Left hindlimb (tissue), 1 donor: ENCODE results near the gene CA5A.
"Not testable (repeated sequence)": the region's sequence is repeated elsewhere in the genome, so short reads cannot be mapped to it uniquely, and the experiment has no call there.

ENCODE experiments used
- DNase-seq: peaks from one replicate; pipeline ENCODE4 v3.0.0-alpha.2; 2018

The CA5A gene

DNA sequence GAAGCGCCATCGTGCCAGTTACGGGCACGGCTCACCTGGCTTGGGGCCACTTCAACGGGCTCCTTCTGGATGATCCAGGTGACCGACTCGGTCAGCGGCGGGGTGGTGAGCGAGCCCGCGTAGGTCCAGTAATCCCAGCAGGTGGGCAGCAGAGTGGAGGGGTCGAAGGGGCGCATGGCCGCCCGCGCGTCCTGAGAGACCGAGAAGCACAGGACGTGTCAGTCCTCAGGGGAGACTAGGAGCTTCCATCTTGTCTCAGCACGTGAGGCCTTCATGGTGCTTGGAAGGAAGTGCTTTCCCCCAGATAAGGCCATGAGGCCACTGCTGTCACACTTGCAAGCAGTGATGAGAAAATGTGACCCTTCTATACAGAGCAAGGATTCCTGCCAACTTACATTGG lies 44.6 kb downstream of the CA5A start:
- no peak for DNase-seq

DNA sequence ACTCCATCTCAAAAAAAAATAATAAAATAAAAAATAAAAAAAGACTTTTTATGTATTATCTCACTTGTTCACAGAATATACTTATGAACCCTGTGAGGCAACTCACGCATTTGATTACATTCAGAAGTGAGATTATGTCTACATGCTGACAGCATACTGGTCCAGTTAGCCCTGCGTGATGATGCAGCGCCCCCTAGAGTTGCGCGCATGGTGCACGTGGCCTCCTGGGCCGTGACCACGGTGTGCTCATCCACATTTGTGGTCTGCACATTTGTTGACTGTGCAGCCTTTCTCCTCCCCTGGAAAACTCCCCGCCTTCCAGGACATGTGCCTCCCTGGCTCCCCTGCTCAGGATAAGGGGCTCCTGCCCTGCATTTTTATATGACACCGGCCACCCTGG lies 46.6 kb downstream of the CA5A start:
- not testable (repeated sequence) for DNase-seq

DNA sequence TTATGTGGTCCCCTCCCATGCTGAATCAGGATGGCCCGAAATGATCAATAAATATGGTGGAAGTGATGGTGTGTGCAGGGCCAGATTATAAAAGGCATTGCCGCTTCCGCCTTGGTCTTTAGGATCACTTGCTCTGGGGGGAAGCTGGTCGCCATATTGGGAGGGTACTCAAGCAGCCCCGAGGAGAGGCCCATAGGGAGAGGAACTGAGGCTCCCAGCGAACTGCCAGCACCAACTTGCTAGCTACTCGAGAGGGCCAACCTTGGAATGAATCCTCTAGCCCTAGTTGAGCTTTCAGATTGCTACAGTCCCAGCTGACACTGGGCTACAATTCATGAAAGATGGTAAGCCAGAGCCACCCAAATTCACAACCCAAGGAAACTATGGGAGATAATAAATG lies 48.0 kb downstream of the CA5A start:
- DNase-seq = not testable (repeated sequence)

DNA sequence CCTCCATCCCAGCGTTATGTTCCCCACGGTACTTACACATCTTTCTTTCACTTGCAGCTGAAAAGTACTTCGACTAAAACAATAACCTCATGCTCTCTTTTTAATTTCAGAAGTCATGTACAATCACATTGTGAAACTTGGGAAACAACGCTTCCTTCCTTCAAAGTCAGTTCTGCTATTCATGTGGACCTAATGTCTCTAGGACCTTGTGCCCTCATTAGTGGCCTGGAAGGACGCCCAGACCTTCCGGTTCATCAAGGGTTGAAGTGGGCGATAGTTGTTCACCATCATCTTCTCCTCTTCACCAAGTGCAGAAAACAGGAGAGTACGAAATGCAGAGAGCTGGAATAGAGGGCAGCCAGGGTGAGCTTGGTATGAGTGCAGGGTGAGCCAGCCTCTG lies 48.4 kb downstream of the CA5A start:
- not testable (repeated sequence) for DNase-seq

DNA sequence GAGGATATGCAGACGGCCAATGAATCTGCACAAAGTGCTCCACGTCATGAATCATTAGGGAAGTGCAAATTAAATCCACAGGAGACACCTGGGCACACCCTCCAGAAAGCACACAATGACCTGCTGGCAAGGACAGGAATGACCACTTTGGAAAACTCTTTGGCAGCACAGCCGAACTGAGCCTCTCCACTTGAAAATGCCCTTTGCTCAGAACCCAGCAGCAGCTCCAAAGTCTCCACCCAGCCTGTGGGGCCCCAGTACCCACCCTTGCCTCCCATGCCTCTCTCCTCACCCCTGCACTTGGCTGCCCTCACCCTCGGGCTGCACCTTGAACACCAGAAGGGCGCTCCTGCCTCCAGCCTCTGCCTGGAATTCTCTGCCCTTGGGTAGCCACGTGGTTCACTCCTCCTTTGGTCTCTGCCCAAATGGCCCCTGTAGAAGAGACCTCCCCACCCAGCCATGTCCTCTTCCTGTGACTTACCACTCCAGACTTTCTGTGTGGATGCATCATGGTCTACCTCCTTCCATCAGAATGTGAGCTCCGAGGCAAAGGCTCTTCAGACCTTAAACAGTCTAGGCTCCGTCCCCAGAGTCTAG lies 50.9 kb downstream of the CA5A start:
- DNase-seq = not testable (repeated sequence)

DNA sequence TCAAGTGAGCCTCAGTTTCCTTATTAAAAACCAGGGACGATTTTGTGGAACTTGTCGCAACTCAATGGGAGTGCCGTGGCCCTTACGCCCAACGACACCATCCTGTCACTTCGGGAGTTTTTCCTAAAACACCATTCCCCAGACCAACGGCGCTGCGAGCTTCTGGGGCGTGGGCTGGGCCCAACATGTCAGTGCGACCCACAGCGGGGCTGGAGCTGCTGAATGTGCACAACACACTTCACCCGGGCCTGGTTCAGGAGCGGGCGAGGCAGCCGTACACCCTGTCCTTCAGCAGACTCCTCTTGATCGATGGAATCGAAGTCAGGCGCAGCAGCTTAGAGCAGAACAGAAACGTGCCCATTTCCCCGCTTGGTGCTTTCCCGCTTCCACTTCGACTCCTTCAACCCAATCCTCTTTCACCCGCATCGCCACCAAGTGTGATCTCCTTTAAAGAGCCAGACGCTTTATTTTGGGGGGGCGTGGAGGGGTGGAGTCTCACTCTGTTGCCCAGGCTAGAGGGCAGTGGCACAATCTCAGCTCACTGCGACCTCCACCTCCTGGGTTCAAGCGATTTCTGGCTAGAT lies 53.8 kb downstream of the CA5A start:
- DNase-seq = no peak

DNA sequence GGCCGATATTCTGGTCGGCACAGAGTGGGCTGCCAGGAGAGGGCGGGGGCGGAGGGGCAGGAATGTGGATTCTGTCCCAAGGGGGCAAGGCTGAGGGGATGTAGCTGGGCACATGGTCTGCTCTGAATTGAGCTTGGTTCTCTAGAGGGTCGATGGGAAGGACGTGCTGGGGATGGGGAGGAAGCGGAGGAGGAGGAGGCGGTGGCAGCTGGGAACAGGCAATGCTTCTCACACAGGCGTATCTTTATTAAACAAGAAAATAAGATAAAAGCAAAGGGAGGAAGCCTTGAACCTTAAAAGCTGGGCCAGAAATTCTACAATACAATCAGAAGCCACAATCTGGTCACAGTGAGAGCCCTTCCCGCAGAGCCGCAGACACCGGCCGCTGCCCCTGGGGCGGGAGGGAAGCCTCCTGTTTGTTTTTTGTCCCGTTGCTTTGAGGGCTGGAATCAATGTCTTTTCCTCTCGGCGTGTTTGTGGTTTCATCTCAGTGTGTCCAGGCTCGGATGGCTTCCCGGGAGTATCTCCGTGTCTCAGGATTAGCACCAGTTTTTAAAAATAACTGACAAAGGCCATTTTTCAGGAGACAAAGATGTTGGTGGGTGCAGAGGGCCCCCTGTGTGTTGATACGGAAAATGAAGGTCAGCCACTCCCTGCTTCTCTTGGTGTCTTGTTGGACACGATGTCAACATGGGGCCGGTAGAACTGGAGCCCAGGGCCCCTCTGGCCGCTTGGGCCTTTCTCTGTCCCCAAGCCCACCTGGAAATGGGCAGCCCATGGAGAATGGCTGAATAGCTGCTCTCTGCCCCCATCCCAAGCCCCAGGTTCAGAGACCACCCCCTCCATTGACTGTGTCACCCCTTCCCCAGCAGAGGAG lies 54.8 kb downstream of the CA5A start:
- no peak for DNase-seq

DNA sequence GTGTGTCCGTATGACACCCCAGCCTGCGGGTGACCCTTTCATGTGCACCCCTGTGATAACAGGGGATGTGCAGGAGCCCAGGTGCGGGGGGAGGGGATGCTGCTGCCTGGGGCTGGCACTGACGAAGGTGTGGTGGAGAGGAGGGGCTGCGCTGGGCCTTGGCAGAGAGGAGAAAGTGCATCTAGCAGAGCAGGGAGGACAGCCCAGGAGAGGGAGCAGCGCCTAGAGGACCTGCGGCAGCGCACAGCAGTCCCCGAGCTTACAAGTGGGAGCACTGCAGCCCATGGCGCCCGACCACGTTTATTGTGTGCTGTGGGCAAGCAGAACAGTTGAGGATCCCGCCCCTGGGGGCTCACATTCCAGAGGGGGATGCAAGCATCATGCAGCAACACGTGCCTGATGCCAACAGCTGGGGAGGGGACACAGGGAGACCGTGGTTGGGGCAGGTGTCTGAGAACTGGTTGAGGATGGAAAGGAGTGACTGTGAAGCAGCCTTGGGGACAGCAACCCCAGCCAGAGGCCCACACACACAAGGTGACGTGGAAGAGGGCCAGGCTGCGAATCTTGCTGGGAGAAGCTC lies 56.1 kb downstream of the CA5A start:
- DNase-seq = no peak

DNA sequence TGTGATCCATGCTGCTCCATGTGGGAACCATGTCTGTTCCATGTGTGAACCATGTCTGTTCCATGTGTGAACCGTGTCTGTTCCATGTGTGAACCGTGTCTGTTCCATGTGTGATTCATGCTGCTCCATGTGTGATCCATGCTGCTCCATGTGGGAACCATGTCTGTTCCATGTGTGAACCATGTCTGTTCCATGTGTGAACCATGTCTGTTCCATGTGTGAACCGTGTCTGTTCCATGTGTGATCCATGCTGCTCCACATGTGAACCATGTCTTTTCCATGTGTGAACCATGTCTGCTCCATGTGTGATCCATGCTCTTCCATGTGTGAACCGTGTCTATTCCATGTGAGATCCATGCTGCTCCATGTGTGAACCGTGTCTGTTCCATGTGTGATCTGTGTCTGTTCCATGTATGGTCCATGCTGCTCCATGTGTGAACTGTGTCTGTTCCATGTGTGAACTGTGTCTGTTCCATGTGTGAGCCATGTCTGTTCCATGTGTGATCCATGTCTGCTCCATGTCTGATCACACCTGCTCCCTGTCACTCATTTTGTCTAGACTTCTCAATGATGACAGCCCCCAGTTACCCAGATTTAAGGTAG lies 56.8 kb downstream of the CA5A start:
- DNase-seq = not testable (repeated sequence)

DNA sequence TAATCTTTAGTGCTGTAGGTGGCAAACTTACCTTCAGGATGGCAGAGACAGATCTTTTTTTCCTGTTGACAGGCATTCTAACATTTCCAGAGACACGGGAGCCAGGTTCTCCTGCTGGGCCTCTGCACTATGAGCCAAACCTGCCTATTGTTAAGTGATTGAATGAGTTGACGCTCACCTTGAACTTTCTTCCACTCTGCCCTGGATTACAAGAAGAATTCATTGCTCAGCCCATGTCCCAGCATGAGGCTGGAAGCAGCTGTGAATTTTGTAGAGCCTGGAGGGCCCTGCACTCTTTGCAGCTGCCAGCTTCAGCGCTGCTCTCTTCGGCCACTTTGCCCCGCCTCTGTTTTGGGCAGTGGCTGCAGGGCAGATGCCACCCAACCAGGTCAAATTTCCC lies 57.6 kb downstream of the CA5A start:
- no peak for DNase-seq

DNA sequence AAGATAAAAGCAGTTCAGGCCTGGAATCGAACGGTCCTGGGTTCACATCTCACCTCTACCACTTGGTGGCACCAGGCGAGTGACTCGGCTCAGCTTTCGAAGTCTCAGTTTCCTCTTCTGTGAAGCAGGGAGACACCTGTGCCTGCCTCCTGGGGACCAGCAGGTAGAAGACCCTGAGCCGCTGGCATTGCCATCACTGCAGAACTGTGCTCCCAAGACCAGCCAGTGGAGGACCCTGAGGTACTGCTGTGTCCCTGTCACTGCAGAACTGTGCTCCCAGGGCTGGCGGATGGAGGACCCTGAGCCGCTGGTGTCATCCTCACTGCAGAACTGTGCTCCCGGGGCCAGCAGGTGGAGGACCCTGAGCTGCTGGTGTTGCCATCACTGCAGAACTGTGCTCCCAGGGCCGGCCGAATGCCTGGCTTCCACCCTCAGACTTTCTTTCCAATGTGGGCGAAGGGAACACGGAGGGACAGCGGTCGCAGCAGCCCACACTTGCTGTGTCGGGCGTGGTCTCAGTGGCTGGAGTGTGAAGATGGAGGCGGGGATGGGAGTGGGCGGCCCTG lies 58.3 kb downstream of the CA5A start:
- no peak for DNase-seq

DNA sequence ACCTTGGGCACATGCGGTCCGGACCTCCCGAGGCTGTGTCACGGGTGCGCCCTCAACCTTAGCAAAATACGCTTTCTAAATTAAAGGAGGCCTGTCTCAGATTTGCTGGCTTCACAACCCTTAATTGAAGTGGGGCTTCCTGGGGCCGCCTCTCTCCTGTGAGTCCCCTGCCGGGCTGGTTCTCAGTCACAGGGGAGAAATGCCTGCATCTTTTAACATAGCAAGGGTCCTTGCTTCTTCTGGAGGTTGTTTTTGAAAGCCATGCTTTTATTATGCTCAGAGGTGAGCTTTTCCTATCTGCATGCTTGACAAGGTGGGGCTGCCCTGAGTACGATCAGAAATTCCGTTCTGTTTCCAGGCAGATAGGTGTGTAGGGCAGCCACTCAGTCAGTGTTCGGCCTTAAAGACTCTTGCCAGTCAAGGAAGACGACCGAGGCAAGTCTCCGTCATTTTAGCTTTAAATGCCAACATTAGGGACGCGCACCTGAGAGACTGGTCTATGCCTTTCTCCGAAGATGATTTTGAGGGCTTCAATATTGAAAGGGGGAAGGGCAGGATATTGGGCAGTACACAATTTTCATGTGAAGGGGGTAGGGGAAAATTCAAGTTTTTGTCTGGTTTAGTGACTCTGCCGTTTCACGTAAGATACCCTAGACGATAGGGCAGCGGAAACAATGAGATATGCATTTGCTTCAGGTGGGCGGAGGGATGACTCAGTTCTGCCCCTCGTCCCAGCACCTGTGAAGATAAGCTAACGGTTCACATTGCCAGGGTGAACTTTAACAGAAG lies 61.5 kb downstream of the CA5A start:
- DNase-seq = no peak

DNA sequence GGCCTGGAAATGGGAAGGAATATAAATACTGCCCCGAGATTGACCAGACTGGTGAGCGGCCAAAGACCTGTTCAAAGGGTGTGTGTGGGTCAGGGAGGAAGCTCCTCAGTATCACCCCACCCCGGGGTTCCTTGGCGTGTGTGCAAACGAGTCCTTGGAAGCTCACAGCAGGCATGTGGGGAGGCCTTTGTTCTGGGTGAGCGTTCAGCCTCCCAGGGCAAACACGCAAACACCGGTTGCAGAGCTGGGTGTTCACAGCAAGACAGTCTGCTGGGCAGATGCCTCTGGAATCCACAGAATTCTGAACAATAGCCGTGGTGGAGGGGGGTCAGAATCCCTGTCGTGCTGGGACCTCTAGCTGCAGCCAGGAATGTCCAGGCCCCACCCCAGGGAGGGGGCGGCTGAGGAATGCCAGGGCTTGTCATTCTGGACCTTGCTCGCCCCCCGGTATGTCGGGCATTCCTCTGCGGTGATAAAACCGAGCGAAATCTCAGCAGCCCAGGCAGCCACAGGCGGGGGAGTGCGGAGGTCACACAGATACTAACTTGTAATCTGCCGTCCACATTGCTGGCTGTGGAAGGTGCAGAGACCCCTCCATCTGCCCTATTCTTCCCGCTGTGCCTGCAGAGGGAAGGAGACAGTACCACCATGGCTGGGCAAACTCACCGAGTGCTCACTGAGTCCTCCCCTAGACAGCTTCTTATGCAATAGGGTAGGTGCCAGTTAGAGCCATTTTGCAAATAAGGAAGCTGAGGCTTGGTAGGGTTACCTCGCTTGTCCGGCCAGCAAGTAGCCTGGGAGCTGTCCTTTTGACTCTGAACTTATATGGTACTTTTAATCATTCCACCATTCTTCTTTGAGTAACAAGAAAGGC lies 65.7 kb downstream of the CA5A start:
- DNase-seq = not testable (repeated sequence)

DNA sequence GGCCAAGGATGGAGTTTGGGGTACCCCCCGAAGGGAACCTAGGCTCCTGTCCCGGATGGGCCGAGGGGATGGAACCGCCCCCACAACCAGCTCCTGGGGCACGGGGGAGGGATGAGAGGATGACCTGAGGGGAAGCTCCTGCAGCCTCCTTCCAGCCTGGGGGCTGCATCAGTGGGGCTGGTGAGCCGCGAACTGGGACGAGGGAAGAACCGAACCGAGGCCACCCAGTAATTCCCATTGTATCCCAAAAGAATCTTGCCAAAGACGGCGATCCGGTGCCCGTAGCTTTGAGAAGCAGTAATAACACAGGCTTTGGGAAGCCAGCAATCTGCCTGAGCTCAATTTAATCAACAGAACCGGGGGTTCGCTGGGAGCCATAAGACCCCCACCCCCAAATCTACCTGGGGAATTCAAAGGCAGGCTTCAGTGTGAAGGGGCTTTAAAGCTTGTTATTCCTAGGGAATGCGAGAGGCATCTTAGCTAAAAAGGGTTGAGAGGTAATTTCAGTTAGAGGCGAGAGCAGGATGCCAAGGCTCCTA lies 66.4 kb downstream of the CA5A start:
- not testable (repeated sequence) for DNase-seq

DNA sequence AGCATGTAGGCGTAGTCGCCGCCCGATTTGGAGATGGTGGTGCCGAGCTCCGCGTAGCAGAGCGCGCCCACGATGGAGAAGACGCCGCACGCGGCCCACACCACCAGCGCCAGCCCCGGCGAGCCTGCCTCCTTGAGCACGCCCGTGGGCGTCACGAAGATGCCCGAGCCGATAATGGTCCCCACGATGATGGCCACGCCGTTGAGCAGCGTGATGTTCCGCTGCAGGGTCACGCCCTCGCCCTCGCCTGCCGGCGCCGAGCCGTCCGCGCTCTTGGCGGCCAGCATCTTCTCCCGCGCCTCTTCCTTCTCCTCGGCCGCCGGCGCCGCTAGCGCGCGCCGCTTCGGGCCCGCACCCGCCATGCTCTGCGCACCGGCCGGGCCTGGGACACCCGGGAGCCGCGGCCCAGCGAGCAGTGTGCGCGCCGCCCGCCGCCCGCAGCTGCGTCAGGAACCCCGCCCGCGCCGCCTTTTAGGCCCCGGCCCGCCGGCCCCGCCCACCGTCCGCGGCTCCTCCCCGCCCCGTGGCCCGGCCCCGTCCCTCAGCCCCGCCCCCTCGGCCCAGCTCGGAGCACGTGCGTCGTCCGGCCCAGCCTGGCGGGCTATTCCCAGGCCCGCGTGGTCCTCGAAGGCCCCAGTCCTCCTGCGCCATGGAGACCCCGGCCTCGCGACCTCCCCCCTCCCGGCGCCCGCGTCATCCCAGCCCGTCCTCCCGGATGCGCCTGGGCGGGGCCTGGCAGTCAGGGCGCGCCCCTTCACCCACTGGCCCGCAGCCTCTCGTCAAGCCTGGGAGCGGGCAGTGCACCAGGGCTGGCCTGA lies 67.1 kb downstream of the CA5A start, which contains the start of gene SLC7A5:
TSS of gene SLC7A5 (minus strand) at position 447 of the 818 bp plus-strand sequence. CDS start at position 362, 85 bp downstream.
- peak; percentile 83 for DNase-seq

DNA sequence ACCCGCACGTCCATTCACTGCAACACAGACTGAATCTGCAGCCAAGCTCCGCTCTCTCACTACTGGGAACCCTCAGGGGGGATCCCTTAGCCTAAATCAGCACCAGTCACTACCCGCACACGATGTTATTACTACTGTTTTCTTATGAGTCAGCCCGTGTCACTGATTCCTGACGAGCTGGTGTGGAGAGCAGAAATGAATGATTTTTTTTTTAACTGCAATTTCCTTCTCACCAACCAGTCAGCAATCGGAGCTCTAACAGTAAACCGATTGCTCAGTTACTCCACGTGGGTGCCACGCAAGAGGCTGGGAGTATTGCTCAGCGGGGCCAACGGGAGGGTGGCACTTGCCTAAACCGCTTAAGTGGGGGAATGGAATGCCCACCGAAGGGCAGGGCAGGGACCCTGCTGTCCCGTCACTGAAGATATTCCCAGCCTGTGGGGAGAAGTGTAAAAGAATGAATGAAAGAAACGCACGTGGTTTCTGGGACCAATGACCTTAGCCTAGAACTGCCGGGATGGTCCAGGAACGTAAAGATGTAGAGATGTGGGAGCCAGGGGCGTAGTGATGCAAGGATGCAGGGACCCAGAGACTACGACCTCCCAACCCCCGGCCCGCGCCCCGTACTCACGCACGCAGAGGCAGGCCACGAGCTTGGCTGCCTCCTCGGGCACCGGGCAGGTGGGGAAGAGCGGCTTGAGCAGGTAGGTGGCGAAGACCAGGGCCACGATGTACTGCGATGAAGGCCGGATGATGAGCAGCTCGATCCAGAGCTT lies 67.9 kb downstream of the CA5A start:
- not testable (repeated sequence) for DNase-seq

DNA sequence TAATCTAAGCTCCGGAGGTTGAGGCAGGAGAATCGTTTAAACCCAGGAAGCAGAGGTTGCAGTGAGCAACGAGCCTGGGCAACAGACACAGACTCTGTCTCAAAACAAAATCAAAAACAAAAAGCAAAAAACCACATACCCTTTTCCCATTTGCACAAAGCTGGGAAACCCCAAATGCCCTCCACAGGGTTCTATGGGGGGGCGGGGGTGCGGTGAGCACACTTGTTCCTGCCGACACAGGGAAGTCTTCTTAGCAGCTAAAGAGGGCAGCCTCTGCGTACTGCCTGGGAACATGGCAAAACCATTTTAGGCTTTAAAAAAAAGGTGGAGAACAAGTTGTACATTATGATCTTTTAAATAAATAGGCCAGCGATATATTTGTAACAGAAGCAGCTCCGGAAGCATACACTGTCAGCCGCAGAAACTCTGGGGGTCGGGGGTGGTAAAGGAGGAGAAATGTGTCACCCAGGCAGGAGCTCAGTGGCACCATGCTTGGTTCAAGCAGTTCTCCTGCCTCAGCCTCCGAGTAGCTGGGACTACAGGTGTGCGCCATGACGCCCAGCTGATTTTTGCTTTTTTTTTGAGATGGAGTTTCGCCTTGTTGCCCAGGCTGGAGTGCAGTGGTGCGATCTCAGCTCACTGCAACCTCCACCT lies 70.3 kb downstream of the CA5A start:
- DNase-seq = not testable (repeated sequence)

DNA sequence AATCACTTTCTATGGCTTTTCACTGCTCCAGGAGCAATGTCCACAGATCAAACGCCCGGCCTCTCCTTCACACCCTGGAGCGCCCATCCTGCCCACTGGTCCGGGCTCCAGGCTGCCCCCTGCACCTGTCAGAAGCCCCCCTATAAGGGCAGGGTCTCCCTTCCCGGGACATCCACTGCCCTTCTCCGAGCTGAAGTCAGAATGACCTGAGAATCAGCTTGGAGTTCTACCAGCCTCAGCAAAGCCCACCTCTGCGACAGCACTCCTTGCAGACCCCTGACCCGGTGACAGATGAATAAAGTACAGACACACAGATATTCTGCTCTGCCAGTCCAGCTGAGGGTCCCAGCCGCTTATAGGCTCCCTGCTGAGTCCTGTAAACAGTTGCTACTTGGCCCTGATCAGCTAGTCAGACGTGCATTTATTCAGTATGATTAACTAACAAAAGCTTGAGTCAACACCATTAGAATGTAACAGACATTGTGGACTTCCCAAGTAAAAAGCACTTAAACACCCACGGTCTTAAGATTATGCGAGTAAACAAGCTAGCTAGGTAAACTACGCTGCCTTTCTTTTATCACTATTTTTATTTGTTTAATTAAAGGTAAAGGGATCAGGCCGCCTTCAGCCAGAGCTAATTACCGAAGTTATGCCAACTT lies 71.9 kb downstream of the CA5A start:
- DNase-seq = no peak
